Activated naive CD4-positive, alpha-beta T cell treated with anti-CD3 and anti-CD28 coated beads for 36 hours (primary cell): Measurements from ENCODE around the gene SLC1A2. TPM values are rescaled to one million over a fixed set of nuclear protein-coding genes. Genes with fewer than 3 reads are reported as not detected.

Experiments
- CTCF ChIA-PET: fragments of 350-600 bp; sonication (Branson Sonifier 250); formaldehyde crosslinking; loops from one replicate; lab custom pipeline; 2021; ENCODE audit warnings: antibody characterized with exemption; lab: Charles Lee
- DNase-seq: peaks from one replicate; pipeline ENCODE4 v3.0.0-alpha.2; 2020
- H3K27ac Mint-ChIP-seq: one replicate; pipeline ENCODE4 v1.8.0; 2021; ENCODE audit warnings: mild to moderate bottlenecking, mixed read lengths
- H3K27me3 Mint-ChIP-seq: one replicate; pipeline ENCODE4 v1.8.0; 2021; ENCODE audit warnings: low read depth, mixed read lengths
- H3K36me3 Mint-ChIP-seq: one replicate; pipeline ENCODE4 v1.8.0; 2021; ENCODE audit warnings: low read depth, mixed read lengths
- H3K4me1 Mint-ChIP-seq: one replicate; pipeline ENCODE4 v1.8.0; 2021; ENCODE audit warnings: low read depth, mixed read lengths
- H3K4me3 Mint-ChIP-seq: one replicate; pipeline ENCODE4 v1.8.0; 2021; ENCODE audit warnings: mild to moderate bottlenecking, moderate library complexity, mixed read lengths
- H3K9me3 Mint-ChIP-seq: one replicate; pipeline ENCODE4 v1.8.0; 2021; ENCODE audit warnings: mixed read lengths
- intact Hi-C: fragments of 100-400 bp; cut with micrococcal nuclease; formaldehyde crosslinking; loops from one replicate; pipeline ENCODE4 v1.15.1; 2023
- total RNA-seq, 2 experiments: library from RNA; stranded (reverse); gene quantifications; one replicate each; pipeline ENCODE4 v1.2.3, GENCODE V29; 2021

The SLC1A2 gene
- total RNA-seq, 2 experiments from 2014 or later, result not detected

DNA sequence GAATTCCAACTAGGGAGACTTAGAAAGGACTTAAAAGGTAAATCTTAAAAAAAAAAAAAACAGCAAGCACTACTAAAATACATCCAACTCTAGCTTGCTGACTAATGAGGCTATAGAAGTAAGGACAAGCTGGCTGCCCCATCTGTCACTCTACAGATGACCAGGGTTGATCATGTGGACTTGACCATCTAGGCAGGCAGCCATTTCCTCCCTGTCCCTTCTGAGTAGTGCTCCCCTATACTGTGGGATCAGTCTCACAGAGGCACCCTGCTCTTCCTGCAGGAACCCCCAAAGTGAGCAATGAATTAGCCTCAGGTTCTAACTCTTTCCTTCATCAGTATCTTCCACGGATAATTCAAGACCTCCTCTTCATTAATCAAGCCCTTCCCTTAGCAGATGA is 12.3 kb downstream of the SLC1A2 start:
- Mint-ChIP-seq H3K36me3 (no peaks in the 10 kb centered on the region), H3K4me1 (no peaks in the 10 kb centered on the region), H3K27ac (no peak overlapping the region), H3K27me3 (peaks cover 7% of the 10 kb centered on the region), H3K9me3 (no peaks in the 10 kb centered on the region), H3K4me3 (no peak overlapping the region)
- intact Hi-C loops, result no loop called here
- no peak for DNase-seq
- CTCF ChIA-PET, result no interaction called here

DNA sequence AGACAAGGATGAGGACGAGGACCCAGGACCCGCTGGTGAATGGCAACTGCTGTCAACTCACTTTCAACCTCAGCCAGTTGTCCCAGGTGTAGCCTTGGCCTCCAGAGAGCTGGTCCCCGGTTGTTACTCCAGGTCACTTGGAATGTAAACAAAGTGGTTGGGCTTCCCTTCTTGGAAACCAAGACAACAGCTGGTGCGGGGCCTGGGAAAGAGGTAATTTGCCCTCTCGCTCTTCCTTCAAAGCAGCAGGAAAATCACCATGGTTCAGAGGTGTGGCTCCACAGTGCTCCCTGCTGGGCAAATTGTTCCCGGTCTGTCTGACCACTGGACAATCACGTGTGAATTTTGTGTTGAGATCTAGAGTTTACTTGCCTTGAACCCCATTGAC is 15.0 kb downstream of the SLC1A2 start:
- Mint-ChIP-seq H3K4me3 (no peak overlapping the region), H3K27ac (no peak overlapping the region), H3K9me3 (no peaks in the 10 kb centered on the region), H3K36me3 (no peaks in the 10 kb centered on the region), H3K4me1 (no peaks in the 10 kb centered on the region), H3K27me3 (peaks cover 2% of the 10 kb centered on the region)
- CTCF ChIA-PET, result interaction anchor here (0.6 to 1.1 kb wide), 3 partner anchors 12 to 167 kb away, joined by 3 read pairs; no protein-coding TSS in a partner anchor
- peak; percentile 36 for DNase-seq
- intact Hi-C loops, result no loop called here

DNA sequence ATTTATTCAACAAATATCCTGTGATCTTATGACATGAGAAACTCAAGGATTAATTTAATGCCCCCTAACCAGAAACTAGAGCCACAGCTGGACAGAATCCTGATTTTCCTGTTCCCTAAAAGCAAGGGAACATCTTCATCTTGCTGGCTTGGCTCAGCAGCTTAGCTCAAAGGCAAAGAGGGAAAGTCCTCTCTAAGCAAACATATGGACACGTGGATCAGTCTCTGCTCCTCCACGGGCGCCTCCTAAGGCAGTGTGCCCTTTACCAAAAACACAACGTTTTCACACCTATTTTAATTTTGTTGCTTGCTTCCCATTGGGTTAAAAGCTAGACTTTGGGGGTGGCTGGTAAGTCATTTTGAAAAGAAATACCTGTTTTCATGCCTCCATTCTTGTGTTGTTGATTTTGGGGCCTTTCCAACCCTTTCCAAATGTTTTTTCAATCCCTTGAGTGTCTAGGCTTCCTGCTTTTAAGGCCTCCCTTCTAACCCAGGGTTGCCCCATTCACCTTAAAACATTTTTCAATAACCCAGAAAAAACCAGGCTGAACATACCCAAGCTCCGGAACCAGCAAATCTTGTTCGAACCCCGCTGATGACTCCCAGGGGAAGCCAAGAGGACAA is 15.5 kb downstream of the SLC1A2 start:
- Mint-ChIP-seq H3K27ac (no peak overlapping the region), H3K4me3 (no peak overlapping the region), H3K9me3 (no peaks in the 10 kb centered on the region), H3K36me3 (no peaks in the 10 kb centered on the region), H3K27me3 (peaks cover 2% of the 10 kb centered on the region), H3K4me1 (no peaks in the 10 kb centered on the region)
- intact Hi-C loops, result no loop called here
- no peak for DNase-seq
- CTCF ChIA-PET, result interaction anchor here (0.6 to 1.1 kb wide), 2 partner anchors 163 to 166 kb away, joined by 3 read pairs; no protein-coding TSS in a partner anchor

DNA sequence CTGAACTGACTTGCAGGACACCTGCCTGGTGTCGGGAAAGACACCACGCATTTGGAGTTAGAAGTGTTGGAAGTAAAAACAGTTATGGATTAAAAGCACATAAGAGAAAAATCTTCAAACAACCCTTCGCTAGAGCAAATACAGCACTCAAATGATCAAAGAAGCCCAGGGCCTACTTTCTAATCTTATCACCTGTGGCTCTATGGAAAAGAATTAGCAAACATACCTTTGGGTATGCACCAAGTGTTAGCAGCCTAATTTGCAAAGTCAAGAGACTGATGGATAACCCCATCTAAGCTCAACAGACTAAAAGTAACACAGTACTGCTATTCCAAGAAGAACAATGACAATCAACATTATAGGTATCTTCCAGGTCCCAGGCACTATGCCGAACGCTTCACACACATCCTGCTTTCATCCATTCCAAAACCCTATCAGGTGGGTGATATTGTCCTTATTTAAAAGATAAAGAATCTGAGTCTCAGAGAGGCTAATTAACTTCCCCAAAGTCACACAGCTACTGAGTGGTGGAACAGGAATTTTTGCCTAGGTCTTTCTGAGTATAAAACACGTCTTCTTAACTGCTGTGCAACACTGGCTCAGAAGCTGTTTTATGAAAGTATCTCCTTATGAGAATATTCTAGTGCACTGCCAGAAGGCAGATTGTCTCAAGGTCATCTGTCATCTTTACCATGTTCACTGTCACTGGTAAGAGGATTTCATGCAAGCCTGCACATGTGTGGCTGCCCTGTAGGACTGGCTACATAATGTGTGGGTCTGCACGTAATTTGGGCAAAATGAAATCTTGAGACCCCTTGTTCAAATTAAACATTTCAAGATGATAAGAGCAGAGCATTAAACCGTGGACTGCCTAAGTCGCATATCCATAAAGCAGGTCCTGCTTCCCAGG is 16.4 kb downstream of the SLC1A2 start:
- peaks cover 2% of the 10 kb centered on the region for H3K27me3 Mint-ChIP-seq
- no peak for DNase-seq
- no peaks in the 10 kb centered on the region for H3K36me3 Mint-ChIP-seq
- H3K4me1 Mint-ChIP-seq, result no peaks in the 10 kb centered on the region
- CTCF ChIA-PET, result interaction anchor here (0.8 kb wide), 1 partner anchor 9 kb away, joined by 3 read pairs; no protein-coding TSS in a partner anchor
- H3K27ac Mint-ChIP-seq, result no peak overlapping the region
- intact Hi-C loops, result no loop called here
- no peaks in the 10 kb centered on the region for H3K9me3 Mint-ChIP-seq
- H3K4me3 Mint-ChIP-seq, result no peak overlapping the region

DNA sequence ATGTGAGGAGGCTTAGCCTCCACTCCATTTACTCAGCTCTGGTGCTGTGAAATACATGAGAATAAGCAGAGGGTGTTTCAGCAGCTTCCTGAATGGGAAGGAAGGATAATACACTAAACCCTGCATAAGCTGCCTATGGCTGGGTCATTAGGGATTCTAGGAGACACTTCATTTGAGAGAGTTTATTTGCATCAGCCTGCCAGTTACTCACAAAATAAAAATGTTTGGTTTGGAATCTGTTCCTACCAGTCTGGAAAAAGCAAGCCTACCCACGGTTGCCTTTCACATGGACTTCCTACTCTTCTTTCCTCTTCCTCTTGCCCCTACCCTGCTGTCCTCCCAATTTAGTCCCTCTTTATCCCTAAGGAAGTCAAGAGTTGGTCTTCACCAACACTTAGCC is 20.5 kb downstream of the SLC1A2 start:
- intact Hi-C loops, result no loop called here
- H3K9me3 Mint-ChIP-seq, result no peaks in the 10 kb centered on the region
- H3K4me1 Mint-ChIP-seq, result no peaks in the 10 kb centered on the region
- DNase-seq, result no peak
- H3K36me3 Mint-ChIP-seq, result no peaks in the 10 kb centered on the region
- CTCF ChIA-PET, result interaction anchor here (1.5 kb wide), 1 partner anchor 13 kb away, joined by 3 read pairs; no protein-coding TSS in a partner anchor
- no peaks in the 10 kb centered on the region for H3K27me3 Mint-ChIP-seq
- H3K4me3 Mint-ChIP-seq, result no peak overlapping the region
- H3K27ac Mint-ChIP-seq, result no peak overlapping the region

DNA sequence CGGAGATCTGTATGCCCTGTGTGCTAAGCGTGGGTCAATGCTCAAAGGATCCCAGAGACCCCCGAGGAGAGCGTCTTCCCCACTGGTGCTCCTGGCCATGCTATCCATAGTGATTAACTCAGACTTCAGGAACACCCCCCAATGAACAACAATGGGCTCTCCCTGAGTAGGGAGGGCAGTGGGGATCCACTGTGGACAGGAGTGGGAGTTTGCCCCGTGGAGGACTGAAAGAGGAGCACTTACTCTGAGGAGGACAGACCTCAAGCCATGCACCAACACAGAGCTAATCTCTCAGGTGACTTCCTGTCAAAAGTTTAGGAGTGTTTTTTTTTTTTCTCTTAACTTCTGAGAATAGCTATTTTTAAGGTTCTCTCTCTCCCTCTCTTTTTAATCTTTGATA is 24.4 kb downstream of the SLC1A2 start:
- H3K9me3 Mint-ChIP-seq, result no peaks in the 10 kb centered on the region
- H3K36me3 Mint-ChIP-seq, result no peaks in the 10 kb centered on the region
- H3K27me3 Mint-ChIP-seq, result no peaks in the 10 kb centered on the region
- intact Hi-C loops, result loop anchor here (5.0 kb wide), 4 partner anchors 313 to 1023 kb away; partner anchors contain the start of gene ELF5
- H3K4me1 Mint-ChIP-seq, result peaks cover 24% of the 10 kb centered on the region
- H3K4me3 Mint-ChIP-seq, result no peak overlapping the region
- CTCF ChIA-PET, result interaction anchor here (0.5 to 7.0 kb wide), 4 partner anchors 157 to 468 kb away, joined by 3 to 78 read pairs (median 3); no protein-coding TSS in a partner anchor
- H3K27ac Mint-ChIP-seq, result no peak overlapping the region
- no peak for DNase-seq

DNA sequence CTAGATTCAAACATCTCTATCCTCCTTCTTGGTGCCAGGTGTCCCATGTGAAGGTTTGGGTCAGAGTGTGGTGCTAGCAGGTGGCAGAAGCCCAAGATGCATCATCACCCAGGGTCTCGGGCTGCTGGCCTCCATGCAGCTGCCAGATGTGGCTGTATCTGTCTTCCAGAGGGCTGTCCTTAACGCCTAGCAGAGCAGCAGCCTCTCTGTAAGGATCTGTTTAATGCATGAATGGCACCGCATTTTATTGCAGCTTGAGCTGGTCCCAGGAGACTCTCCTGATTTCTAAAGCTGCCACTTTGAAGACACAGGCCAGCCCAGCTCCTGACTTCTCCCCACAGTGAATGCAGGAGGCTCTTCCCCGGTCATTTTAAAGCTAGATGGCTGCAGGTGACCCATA is 26.3 kb downstream of the SLC1A2 start:
- Mint-ChIP-seq H3K36me3 (no peaks in the 10 kb centered on the region), H3K27me3 (no peaks in the 10 kb centered on the region), H3K9me3 (no peaks in the 10 kb centered on the region), H3K4me1 (peaks cover 31% of the 10 kb centered on the region), H3K4me3 (no peak overlapping the region), H3K27ac (no peak overlapping the region)
- CTCF ChIA-PET, result interaction anchor here (0.6 to 7.0 kb wide), 15 partner anchors 12 to 806 kb away, joined by 3 to 78 read pairs (median 3); no protein-coding TSS in a partner anchor
- no peak for DNase-seq
- intact Hi-C loops, result loop anchor here (5.0 kb wide), 4 partner anchors 311 to 1021 kb away; partner anchors contain the start of gene ELF5

DNA sequence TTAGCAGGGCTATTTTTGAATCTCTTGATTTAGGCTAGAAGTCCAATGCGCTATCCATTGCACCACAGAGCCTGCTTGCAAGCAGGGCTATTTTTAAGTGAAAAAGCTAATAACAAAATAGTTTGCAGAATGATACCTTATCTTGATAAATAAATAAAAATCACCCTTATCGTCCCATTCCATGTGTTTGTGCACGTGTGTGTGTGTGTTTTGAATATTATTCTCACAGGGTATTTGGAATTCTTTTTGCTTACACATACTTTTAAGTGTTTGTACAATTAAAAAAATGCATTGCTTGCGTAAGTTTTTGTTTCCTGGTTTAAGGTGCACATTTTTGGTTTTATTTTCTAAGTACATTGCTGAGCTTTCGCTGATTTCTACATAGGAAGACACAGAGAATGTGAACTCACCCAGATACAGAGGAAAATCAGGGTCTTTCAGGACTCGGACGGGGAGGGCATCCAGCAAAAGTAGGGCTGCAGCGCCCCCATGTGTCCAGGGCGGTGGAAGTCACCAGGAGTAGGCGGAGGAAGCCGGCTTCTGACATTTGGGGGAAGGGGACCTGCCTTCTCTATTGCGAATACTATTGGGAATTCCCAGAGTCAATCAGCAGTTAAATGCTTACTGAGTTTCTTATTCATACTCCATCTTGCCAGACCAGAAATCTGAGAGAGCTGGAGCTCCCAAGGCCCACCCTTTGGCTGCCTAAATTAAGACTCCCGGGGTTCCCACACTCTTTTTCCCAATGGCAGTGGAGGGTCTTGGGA is 27.3 kb downstream of the SLC1A2 start:
- CTCF ChIA-PET, result interaction anchor here (0.7 to 7.0 kb wide), 42 partner anchors 13 to 879 kb away, joined by 3 to 78 read pairs (median 4); partner anchors contain the start of genes ELF5 and SLC1A2
- intact Hi-C loops, result loop anchor here (1.0 to 5.0 kb wide), 16 partner anchors 55 to 1020 kb away; partner anchors contain the start of genes APIP, ELF5 and PDHX
- Mint-ChIP-seq H3K27ac (no peak overlapping the region), H3K4me1 (peaks cover 39% of the 10 kb centered on the region), H3K9me3 (no peaks in the 10 kb centered on the region), H3K36me3 (no peaks in the 10 kb centered on the region), H3K4me3 (peak overlapping the region; percentile 17), H3K27me3 (no peaks in the 10 kb centered on the region)
- peak; percentile 93 for DNase-seq

DNA sequence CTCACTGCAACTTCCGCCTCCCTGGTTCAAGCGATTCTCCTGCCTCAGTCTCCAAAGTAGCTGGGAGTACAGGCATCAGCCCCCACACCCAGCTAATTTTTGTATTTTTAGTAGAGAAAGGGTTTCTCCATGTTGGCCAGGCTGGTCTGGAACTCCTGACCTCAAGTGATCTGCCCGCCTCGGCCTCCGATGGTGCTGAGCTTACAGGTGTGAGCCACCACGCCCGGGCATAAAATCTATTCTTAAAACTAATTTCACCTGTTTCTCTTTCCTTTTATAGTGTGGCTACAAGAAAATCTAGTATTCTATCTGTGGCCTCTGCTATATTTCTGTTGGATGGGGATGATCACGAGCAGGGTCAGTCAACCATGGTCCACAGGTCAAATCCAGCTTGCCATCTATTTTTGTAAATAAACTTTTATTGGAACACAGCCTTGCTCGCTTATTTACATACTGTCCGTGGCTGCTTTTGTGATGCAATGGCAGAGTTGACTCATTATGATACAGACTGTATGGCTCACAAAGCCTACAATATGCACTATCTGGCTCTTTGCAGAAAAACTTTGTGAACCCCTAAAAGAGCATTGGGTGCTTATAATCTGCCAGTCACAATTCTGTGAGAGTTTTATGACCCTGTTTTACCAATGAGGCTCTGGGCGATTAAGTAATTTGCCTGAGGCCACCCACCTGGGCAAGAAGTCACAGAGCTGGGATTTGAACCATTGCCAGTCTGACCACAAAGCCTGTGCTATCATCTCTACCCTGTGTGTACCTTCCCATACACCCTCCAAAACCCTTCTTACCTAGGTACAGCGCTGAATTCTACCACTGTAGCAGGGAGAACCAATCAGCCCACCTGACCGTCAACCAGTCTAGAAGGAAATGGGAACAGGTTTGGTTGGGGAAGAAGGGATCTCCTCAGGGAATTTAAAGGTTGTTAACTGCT is 28.3 kb downstream of the SLC1A2 start:
- intact Hi-C loops, result loop anchor here (1.0 to 5.0 kb wide), 14 partner anchors 54 to 1019 kb away; partner anchors contain the start of genes APIP, ELF5 and PDHX
- DNase-seq, result peak; percentile 73
- no peaks in the 10 kb centered on the region for H3K27me3 Mint-ChIP-seq
- no peaks in the 10 kb centered on the region for H3K9me3 Mint-ChIP-seq
- peaks cover 42% of the 10 kb centered on the region for H3K4me1 Mint-ChIP-seq
- peak overlapping the region; percentile 63 for H3K27ac Mint-ChIP-seq
- no peaks in the 10 kb centered on the region for H3K36me3 Mint-ChIP-seq
- peak overlapping the region; percentile 27 for H3K4me3 Mint-ChIP-seq
- CTCF ChIA-PET, result interaction anchor here (0.6 to 7.0 kb wide), 31 partner anchors 13 to 947 kb away, joined by 3 to 78 read pairs (median 4); partner anchors contain the start of genes ELF5 and SLC1A2

DNA sequence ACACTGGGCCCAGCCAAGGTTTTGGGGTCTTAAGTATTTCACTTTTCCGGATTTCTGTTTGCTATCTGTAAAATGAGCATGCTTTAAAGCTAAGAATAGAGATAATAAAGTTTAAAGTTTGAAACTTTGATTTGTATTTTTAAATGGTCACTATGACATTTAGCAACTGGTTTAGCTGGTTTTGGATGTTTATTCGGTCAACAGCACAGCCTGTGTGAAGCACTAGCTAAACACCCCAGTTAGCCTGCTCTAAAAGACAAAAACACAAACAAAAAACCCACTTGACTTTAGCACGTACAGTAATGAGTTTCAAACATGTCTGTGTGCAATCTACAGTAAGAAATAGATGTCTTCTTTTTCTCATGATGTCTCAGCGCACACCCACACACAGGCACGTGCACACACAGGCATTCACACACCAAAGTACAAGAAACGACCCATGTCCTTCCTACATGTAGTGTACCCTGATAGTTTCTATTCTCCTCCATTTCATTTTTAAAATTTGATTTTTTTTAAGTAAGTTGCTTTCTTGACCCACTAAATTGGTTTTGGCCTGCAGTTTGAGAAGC is 29.4 kb downstream of the SLC1A2 start:
- no peaks in the 10 kb centered on the region for H3K36me3 Mint-ChIP-seq
- no peak overlapping the region for H3K4me3 Mint-ChIP-seq
- H3K9me3 Mint-ChIP-seq, result no peaks in the 10 kb centered on the region
- H3K4me1 Mint-ChIP-seq, result peaks cover 42% of the 10 kb centered on the region
- no peak overlapping the region for H3K27ac Mint-ChIP-seq
- intact Hi-C loops, result loop anchor here (2.0 to 5.0 kb wide), 7 partner anchors 53 to 1018 kb away; partner anchors contain the start of genes APIP, ELF5 and PDHX
- CTCF ChIA-PET, result interaction anchor here (0.7 to 7.0 kb wide), 6 partner anchors 15 to 803 kb away, joined by 3 to 78 read pairs (median 6); no protein-coding TSS in a partner anchor
- no peaks in the 10 kb centered on the region for H3K27me3 Mint-ChIP-seq
- peak; percentile 68 for DNase-seq
